Bronchial epithelial cell (primary cell): ENCODE data around the gene SLC12A7. TPM values are rescaled to one million over a fixed set of nuclear protein-coding genes. Genes with fewer than 3 reads are reported as not detected.
"Not testable (repeated sequence)": the region's sequence is repeated elsewhere in the genome, so short reads cannot be mapped to it uniquely, and the experiment has no call there.

ENCODE experiments used
- DNase-seq: peaks from one replicate; pipeline ENCODE4 v3.0.0-alpha.2; 2010; ENCODE audit warnings: low read depth
- FAIRE-seq: peaks from 2 replicates; lab custom pipeline; 2011; peaks lifted over from hg19 to GRCh38; lab: Jason Lieb, UNC
- H3K27me3 ChIP-seq: 2 replicates; pipeline ENCODE4 v1.5.1; 2011; ENCODE audit warnings: low read length; ENCODE audit not compliant: control insufficient read depth, insufficient read depth
- H3K36me3 ChIP-seq: 2 replicates; pipeline ENCODE4 v1.5.1; 2011; ENCODE audit warnings: low read length; ENCODE audit not compliant: control insufficient read depth, insufficient read depth
- H3K4me3 ChIP-seq: 2 replicates; pipeline ENCODE4 v1.5.1; 2011; ENCODE audit warnings: mild to moderate bottlenecking, low read depth, low read length, control low read depth
- total RNA-seq: library from RNA; depleted of rRNA; stranded (reverse); fragments of >200 nt; gene quantifications from 2 replicates; pipeline ENCODE4 v1.2.1, GENCODE V29; 2014
- TF ChIP-seq, protein P1 (sequence below): IDR thresholded peaks from 2 replicates; pipeline ENCODE4 v1.5.1; 2011; ENCODE audit warnings: mild to moderate bottlenecking, moderate library complexity, low read length, control low read depth, inconsistent platforms; ENCODE audit not compliant: insufficient read depth, severe bottlenecking

SLC12A7 gene
- total RNA-seq, 1 donor from 2014 or later, result 10.3 TPM

GRCh38 chr5:1002271-1002546, 109.7 kb downstream of the SLC12A7 start:
- Histone ChIP-seq H3K27me3 (peaks cover 21% of the 10 kb centered on the region), H3K4me3 (no peak overlapping the region), H3K36me3 (no peaks in the 10 kb centered on the region)
- DNase-seq, result no peak
- TF ChIP-seq, protein P1, sequence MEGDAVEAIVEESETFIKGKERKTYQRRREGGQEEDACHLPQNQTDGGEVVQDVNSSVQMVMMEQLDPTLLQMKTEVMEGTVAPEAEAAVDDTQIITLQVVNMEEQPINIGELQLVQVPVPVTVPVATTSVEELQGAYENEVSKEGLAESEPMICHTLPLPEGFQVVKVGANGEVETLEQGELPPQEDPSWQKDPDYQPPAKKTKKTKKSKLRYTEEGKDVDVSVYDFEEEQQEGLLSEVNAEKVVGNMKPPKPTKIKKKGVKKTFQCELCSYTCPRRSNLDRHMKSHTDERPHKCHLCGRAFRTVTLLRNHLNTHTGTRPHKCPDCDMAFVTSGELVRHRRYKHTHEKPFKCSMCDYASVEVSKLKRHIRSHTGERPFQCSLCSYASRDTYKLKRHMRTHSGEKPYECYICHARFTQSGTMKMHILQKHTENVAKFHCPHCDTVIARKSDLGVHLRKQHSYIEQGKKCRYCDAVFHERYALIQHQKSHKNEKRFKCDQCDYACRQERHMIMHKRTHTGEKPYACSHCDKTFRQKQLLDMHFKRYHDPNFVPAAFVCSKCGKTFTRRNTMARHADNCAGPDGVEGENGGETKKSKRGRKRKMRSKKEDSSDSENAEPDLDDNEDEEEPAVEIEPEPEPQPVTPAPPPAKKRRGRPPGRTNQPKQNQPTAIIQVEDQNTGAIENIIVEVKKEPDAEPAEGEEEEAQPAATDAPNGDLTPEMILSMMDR, result no peak
- FAIRE-seq, result no peak

DNA sequence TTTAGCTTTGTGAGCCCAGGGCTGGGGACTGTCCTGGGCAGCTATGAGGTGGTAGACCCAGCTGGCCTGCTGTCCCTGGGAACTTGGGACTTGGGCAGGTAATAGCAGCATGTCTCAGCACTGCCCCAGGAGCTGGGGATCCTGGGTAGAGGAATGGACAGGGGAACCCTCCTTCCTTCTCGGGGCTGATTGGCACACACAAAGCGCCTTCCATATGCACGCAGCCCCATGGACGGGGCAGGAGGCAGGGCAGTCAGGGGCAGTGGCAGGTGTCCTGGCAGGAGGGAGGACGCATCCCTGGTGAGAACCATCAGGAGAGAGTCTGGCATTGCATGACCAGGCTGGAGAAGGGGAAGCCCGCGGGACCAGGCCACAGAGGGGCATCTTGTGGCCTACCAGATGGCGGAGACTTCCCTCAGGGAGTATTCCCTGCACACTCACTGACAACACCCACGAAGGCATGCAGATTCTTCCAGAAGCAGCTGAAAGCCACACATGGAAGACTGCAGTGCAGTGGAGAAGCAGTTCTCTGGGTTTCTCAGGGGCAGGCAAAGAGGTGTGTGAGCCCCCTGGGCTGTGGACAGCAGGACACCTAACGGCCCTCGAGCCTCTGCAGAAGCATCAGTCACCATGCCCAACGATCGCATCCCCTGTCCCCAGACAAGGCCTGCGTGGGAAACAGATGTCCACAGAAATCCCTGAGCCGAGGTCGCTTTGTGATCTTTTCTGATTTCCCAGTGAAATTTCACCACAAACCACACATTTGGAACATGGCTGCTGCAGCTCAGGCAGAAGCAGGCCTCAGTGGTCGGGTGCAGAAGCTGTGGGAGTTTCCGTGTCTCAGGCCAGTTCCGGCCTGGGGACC, 110.2 kb downstream of the SLC12A7 start:
- DNase-seq, result no peak
- TF ChIP-seq, protein P1, result no peak
- Histone ChIP-seq H3K36me3 (no peaks in the 10 kb centered on the region), H3K27me3 (peaks cover 16% of the 10 kb centered on the region), H3K4me3 (no peak overlapping the region)
- no peak for FAIRE-seq

- H3K36me3 ChIP-seq, DNase-seq, H3K4me3 ChIP-seq, FAIRE-seq: not testable (repeated sequence)
- peaks cover 13% of the 10 kb centered on the region for H3K27me3 ChIP-seq
These were observed 111.0 kb downstream of the SLC12A7 start for GRCh38 chr5:1000831-1001230.

Other genes starting within 250 kb of the SLC12A7 start
- 36.1 TPM in 2 replicates for gene BRD9, start 219.3 kb downstream of the SLC12A7 start, total RNA-seq
- gene TRIP13, start 219.2 kb downstream of the SLC12A7 start, total RNA-seq, result 0.77 and 1.8 TPM in 2 replicates
- 0.26 and 0.51 TPM in 2 replicates for gene NKD2, start 103.3 kb downstream of the SLC12A7 start, total RNA-seq
- gene SLC6A19, start 89.5 kb upstream of the SLC12A7 start, total RNA-seq, result not detected in 2 replicates
- not detected in 2 replicates for gene SLC6A18, start 113.3 kb upstream of the SLC12A7 start, total RNA-seq
- under 0.01 TPM in 1 of 2 replicates, not detected in the other for gene TERT, start 183.0 kb upstream of the SLC12A7 start, total RNA-seq
- gene CLPTM1L, start 233.0 kb upstream of the SLC12A7 start, total RNA-seq, result 314 and 364 TPM in 2 replicates